Body of pancreas (tissue), 4 donors: ENCODE measurements around the gene PPP2R5B. TPM values are rescaled to one million over a fixed set of nuclear protein-coding genes. Genes with fewer than 3 reads are reported as not detected.

ENCODE experiments used
- ATAC-seq: fragments of 150-250 bp; one replicate; pipeline ENCODE4 v1.9.1; 2016
- DNase-seq, 4 donors: peaks; one replicate each; pipeline ENCODE4 v3.0.0-alpha.2; 2019
- H3K27ac ChIP-seq, 4 donors: fragments of 200-600 bp; sonication (generic); 1 replicate in 3 of 4; 2 replicates in 1 of 4; pipeline versions ENCODE4 v1.5.1 to v1.6.1; 2016 to 2019; ENCODE audit warnings: mild to moderate bottlenecking in 1 of 4, mixed read lengths in 1 of 4, moderate library complexity in 1 of 4
- H3K27me3 ChIP-seq, 2 donors: fragments of 200-600 bp; sonication (generic); one replicate each; pipeline ENCODE4 v1.6.0; 2016; ENCODE audit warnings: mild to moderate bottlenecking in 1 of 2
- H3K36me3 ChIP-seq, 2 donors: fragments of 200-600 bp; sonication (generic); replicated peaks in 1 of 2; 2 replicates each; pipeline ENCODE4 v1.5.1; 2016; ENCODE audit warnings: low read depth in 2 of 2; ENCODE audit not compliant: insufficient read depth in 1 of 2
- H3K4me1 ChIP-seq: fragments of 200-600 bp; sonication (generic); one replicate; pipeline ENCODE4 v1.6.0; 2016
- H3K4me3 ChIP-seq, 2 donors: fragments of 200-600 bp; sonication (generic); 1 replicate in 1 of 2; 2 replicates in 1 of 2; pipeline ENCODE4 v1.5.1; 2016 to 2019
- H3K9me3 ChIP-seq, 3 donors: fragments of 200-600 bp; sonication (generic); 1 replicate in 2 of 3; 2 replicates in 1 of 3; pipeline ENCODE4 v1.5.1; 2016
- CTCF ChIP-seq, 7 experiments: fragments of 450-650 bp in 4 of 7; fragments of 200-600 bp in 3 of 7; sonication (generic) in 3 of 7; IDR thresholded peaks; one replicate each; pipeline ENCODE4 v1.5.1; 2016 to 2019; ENCODE audit warnings: antibody characterized with exemption in 7 of 7
- POLR2A ChIP-seq, 3 donors: fragments of 450-650 bp; IDR thresholded peaks; one replicate each; pipeline ENCODE4 v1.6.1; 2016; ENCODE audit warnings: antibody characterized with exemption in 3 of 3, mild to moderate bottlenecking in 2 of 3
- WGBS, 2 donors: methylation state at CpG; one replicate each; pipeline ENCODE4 v1.1.5; 2017; 5-methylcytosine and 5-hydroxymethylcytosine counted together
- intact Hi-C: fragments of 100-400 bp; cut with DNase I; formaldehyde crosslinking; loops from one replicate; pipeline ENCODE4 v1.15.1; 2023
- total RNA-seq, 2 donors: library from RNA; depleted of rRNA; stranded (reverse); fragments of >200 nt; gene quantifications; one replicate each; pipeline ENCODE4 v1.1.0, GENCODE V29; 2016

PPP2R5B gene
- total RNA-seq, 2 donors from 2014 or later: 12.7 to 35.6 TPM

GRCh38 chr11:64892411-64892831 is 32.1 kb upstream of the PPP2R5B start:
- intact Hi-C loops: no loop called here

GRCh38 chr11:64892838-64893193 is 31.7 kb upstream of the PPP2R5B start:
- peak overlapping the region; percentile 69 to 91 (median 86) for H3K27ac ChIP-seq
- no peaks in the 10 kb centered on the region for H3K9me3 ChIP-seq
- H3K27me3 ChIP-seq: no peaks in the 10 kb centered on the region
- TF ChIP-seq POLR2A (IDR thresholded peaks at IDR 0.05): no peak
- TF ChIP-seq CTCF (IDR thresholded peaks at IDR 0.05): no peak
- WGBS, 2 donors: 40 to 48% methylated on average over 3 to 10 of the region's 10 CpGs
- peaks cover 0 to 4% of the 10 kb centered on the region in 2 donors for H3K36me3 ChIP-seq
- intact Hi-C loops: no loop called here
- H3K4me3 ChIP-seq: peak overlapping the region; percentile 14 to 24
- ATAC-seq: peak; percentile 18
- DNase-seq: peak in 2 of 4 donors; percentile 35
- H3K4me1 ChIP-seq: peaks cover 66% of the 10 kb centered on the region

More at GRCh38 chr11:64892411-64892831, 32.1 kb upstream of the PPP2R5B start:
- H3K27me3 ChIP-seq: no peaks in the 10 kb centered on the region
- H3K4me3 ChIP-seq: peak overlapping the region; percentile 14 to 24
- WGBS, 2 donors: 30 to 43% methylated on average over 6 to 11 of the region's 11 CpGs
- peaks cover 70% of the 10 kb centered on the region for H3K4me1 ChIP-seq
- ATAC-seq (no peak), DNase-seq (peak in 1 of 4 donors; percentile 25)
- H3K36me3 ChIP-seq: peaks cover 0 to 2% of the 10 kb centered on the region in 2 donors
- TF ChIP-seq POLR2A (IDR thresholded peaks at IDR 0.05): no peak
- H3K27ac ChIP-seq: peak overlapping the region; percentile 63 to 91 (median 86)
- no peaks in the 10 kb centered on the region for H3K9me3 ChIP-seq

GRCh38 chr11:64893194-64894069 is 31.1 kb upstream of the PPP2R5B start:
- H3K9me3 ChIP-seq: no peaks in the 10 kb centered on the region
- no peaks in the 10 kb centered on the region for H3K27me3 ChIP-seq
- TF ChIP-seq POLR2A (IDR thresholded peaks at IDR 0.05): peak; percentile 47 to 84 (median 74)
- peak in 5 of 7 experiments; percentile 12 to 66 (median 57) for TF ChIP-seq CTCF (IDR thresholded peaks at IDR 0.05)
- H3K27ac ChIP-seq: peak overlapping the region; percentile 69 to 91 (median 86)
- H3K4me1 ChIP-seq: peaks cover 60% of the 10 kb centered on the region
- H3K4me3 ChIP-seq: peak overlapping the region; percentile 14 to 24
- 23 to 25% methylated on average over 8 to 21 of the region's 25 CpGs for WGBS, 2 donors
- peak; percentile 82 for ATAC-seq
- peaks cover 0 to 10% of the 10 kb centered on the region in 2 donors for H3K36me3 ChIP-seq
- peak; percentile 81 to 91 (median 88) for DNase-seq
- intact Hi-C loops: no loop called here

GRCh38 chr11:64894070-64894811 is 30.2 kb upstream of the PPP2R5B start:
- intact Hi-C loops: no loop called here
- WGBS, 2 donors: 23 to 34% methylated on average over 13 to 14 of the region's 14 CpGs
- TF ChIP-seq CTCF (IDR thresholded peaks at IDR 0.05): peak; percentile 65 to 90 (median 83)
- TF ChIP-seq POLR2A (IDR thresholded peaks at IDR 0.05): no peak
- DNase-seq: peak; percentile 84 to 89 (median 85)
- ATAC-seq: peak; percentile 63
- no peaks in the 10 kb centered on the region for H3K27me3 ChIP-seq
- H3K36me3 ChIP-seq: peaks cover 0 to 11% of the 10 kb centered on the region in 2 donors
- H3K27ac ChIP-seq: peak overlapping the region; percentile 69 to 91 (median 86)
- H3K9me3 ChIP-seq: no peaks in the 10 kb centered on the region
- no peak overlapping the region for H3K4me3 ChIP-seq
- H3K4me1 ChIP-seq: peaks cover 52% of the 10 kb centered on the region
